NCI-H1417 (cell line): ENCODE measurements around the gene DOK6.

Experiments
- DNase-seq, 3 experiments: peaks; one replicate each; lab custom pipeline; 2025; lab: John Stamatoyannopoulos, UW

Gene DOK6

GRCh38 chr18:69538849-69539248 is 138.2 kb downstream of the DOK6 start:
- no peak for DNase-seq

- DNase-seq, result no peak
Observed at GRCh38 chr18:69539404-69539803, 138.7 kb downstream of the DOK6 start.

GRCh38 chr18:69556228-69556627 is 155.5 kb downstream of the DOK6 start:
- no peak for DNase-seq

- DNase-seq, result no peak
Observed at GRCh38 chr18:69557282-69557681, 156.6 kb downstream of the DOK6 start.

GRCh38 chr18:69558052-69558451 is 157.4 kb downstream of the DOK6 start:
- no peak for DNase-seq

- DNase-seq, result no peak
Observed at GRCh38 chr18:69559604-69560003, 158.9 kb downstream of the DOK6 start.

GRCh38 chr18:69564602-69565001 is 163.9 kb downstream of the DOK6 start:
- DNase-seq, result no peak

GRCh38 chr18:69567813-69568488 is 167.3 kb downstream of the DOK6 start:
- peak in 1 of 3 experiments; percentile 35 for DNase-seq

GRCh38 chr18:69569133-69569532 is 168.4 kb downstream of the DOK6 start:
- no peak for DNase-seq

GRCh38 chr18:69574401-69574800 is 173.7 kb downstream of the DOK6 start:
- DNase-seq, result no peak

GRCh38 chr18:69580107-69580506 is 179.4 kb downstream of the DOK6 start:
- peak in 1 of 3 experiments; percentile 20 for DNase-seq

GRCh38 chr18:69584429-69584828 is 183.7 kb downstream of the DOK6 start:
- DNase-seq, result no peak

GRCh38 chr18:69585696-69586095 is 185.0 kb downstream of the DOK6 start:
- DNase-seq, result peak in 1 of 3 experiments; percentile 25

- no peak for DNase-seq
Observed at GRCh38 chr18:69586537-69586936, 185.8 kb downstream of the DOK6 start.

GRCh38 chr18:69588301-69588700 is 187.6 kb downstream of the DOK6 start:
- DNase-seq, result no peak

- no peak for DNase-seq
Observed at GRCh38 chr18:69590150-69590549, 189.5 kb downstream of the DOK6 start.

GRCh38 chr18:69596345-69596744 is 195.7 kb downstream of the DOK6 start:
- DNase-seq, result no peak

GRCh38 chr18:69597561-69597960 is 196.9 kb downstream of the DOK6 start:
- no peak for DNase-seq

- peak; percentile 72 to 92 (median 78) for DNase-seq
Observed at GRCh38 chr18:69599377-69599776, 198.7 kb downstream of the DOK6 start.

- DNase-seq, result no peak
Observed at GRCh38 chr18:69612242-69612641, 211.6 kb downstream of the DOK6 start.

- DNase-seq, result no peak
Observed at GRCh38 chr18:69616114-69616513, 215.4 kb downstream of the DOK6 start.

GRCh38 chr18:69617408-69617807 is 216.7 kb downstream of the DOK6 start:
- no peak for DNase-seq

GRCh38 chr18:69617888-69618287 is 217.2 kb downstream of the DOK6 start:
- no peak for DNase-seq

GRCh38 chr18:69622184-69622583 is 221.5 kb downstream of the DOK6 start:
- DNase-seq, result no peak
